Type B pancreatic cell (in vitro differentiated cells): ENCODE data around the gene ELP2. TPM values are rescaled to one million over a fixed set of nuclear protein-coding genes. Genes with fewer than 3 reads are reported as not detected.

Source experiments
- DNase-seq: peaks from one replicate; pipeline ENCODE4 v3.0.0; 2021; ENCODE audit warnings: mixed read lengths; ENCODE audit not compliant: unreplicated experiment; ENCODE audit errors: extremely low spot score
- H3K27ac Mint-ChIP-seq: 2 replicates; pipeline ENCODE4 v1.8.0; 2021; ENCODE audit warnings: mild to moderate bottlenecking, mixed read lengths
- H3K27me3 Mint-ChIP-seq: 2 replicates; pipeline ENCODE4 v1.8.0; 2021; ENCODE audit warnings: mixed read lengths
- H3K36me3 Mint-ChIP-seq: 2 replicates; pipeline ENCODE4 v1.8.0; 2021; ENCODE audit warnings: mixed read lengths
- H3K4me1 Mint-ChIP-seq: one replicate; pipeline ENCODE4 v1.8.0; 2021; ENCODE audit warnings: mixed read lengths; ENCODE audit not compliant: unreplicated experiment
- H3K4me3 Mint-ChIP-seq: 2 replicates; pipeline ENCODE4 v1.8.0; 2021; ENCODE audit warnings: mild to moderate bottlenecking, mixed read lengths
- H3K9me3 Mint-ChIP-seq: 2 replicates; pipeline ENCODE4 v1.8.0; 2021; ENCODE audit warnings: mixed read lengths
- total RNA-seq: library from RNA; stranded (reverse); gene quantifications from 2 replicates; pipeline ENCODE4 v1.2.1, GENCODE V29; 2021; ENCODE audit warnings: low replicate concordance
- TF ChIP-seq, protein P1 (sequence below): fragments of 200-600 bp; sonication (generic); conservative IDR thresholded peaks from 2 replicates; pipeline ENCODE4 v1.5.0; 2021; ENCODE audit warnings: antibody characterized with exemption, mild to moderate bottlenecking

ELP2 gene
- total RNA-seq, 1 donor from 2014 or later, result 94.6 TPM

- no peak overlapping the region for H3K27ac Mint-ChIP-seq
- no peaks in the 10 kb centered on the region for H3K27me3 Mint-ChIP-seq
- no peaks in the 10 kb centered on the region for H3K4me1 Mint-ChIP-seq
- DNase-seq, result no peak
- no peak overlapping the region for H3K4me3 Mint-ChIP-seq
- TF ChIP-seq, protein P1, sequence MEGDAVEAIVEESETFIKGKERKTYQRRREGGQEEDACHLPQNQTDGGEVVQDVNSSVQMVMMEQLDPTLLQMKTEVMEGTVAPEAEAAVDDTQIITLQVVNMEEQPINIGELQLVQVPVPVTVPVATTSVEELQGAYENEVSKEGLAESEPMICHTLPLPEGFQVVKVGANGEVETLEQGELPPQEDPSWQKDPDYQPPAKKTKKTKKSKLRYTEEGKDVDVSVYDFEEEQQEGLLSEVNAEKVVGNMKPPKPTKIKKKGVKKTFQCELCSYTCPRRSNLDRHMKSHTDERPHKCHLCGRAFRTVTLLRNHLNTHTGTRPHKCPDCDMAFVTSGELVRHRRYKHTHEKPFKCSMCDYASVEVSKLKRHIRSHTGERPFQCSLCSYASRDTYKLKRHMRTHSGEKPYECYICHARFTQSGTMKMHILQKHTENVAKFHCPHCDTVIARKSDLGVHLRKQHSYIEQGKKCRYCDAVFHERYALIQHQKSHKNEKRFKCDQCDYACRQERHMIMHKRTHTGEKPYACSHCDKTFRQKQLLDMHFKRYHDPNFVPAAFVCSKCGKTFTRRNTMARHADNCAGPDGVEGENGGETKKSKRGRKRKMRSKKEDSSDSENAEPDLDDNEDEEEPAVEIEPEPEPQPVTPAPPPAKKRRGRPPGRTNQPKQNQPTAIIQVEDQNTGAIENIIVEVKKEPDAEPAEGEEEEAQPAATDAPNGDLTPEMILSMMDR, result no peak
- no peaks in the 10 kb centered on the region for H3K9me3 Mint-ChIP-seq
- H3K36me3 Mint-ChIP-seq, result peaks cover 32% of the 10 kb centered on the region
These were observed 23.1 kb downstream of the ELP2 start for GRCh38 chr18:36152781-36153180.

- DNase-seq, result no peak
- Mint-ChIP-seq H3K36me3 (peaks cover 37% of the 10 kb centered on the region), H3K4me3 (no peak overlapping the region), H3K9me3 (no peaks in the 10 kb centered on the region), H3K4me1 (no peaks in the 10 kb centered on the region), H3K27ac (no peak overlapping the region), H3K27me3 (no peaks in the 10 kb centered on the region)
- TF ChIP-seq, protein P1, result no peak
These were observed 23.5 kb downstream of the ELP2 start for GRCh38 chr18:36153203-36153602.

GRCh38 chr18:36153771-36154170, 24.1 kb downstream of the ELP2 start:
- TF ChIP-seq, protein P1, result no peak
- no peak for DNase-seq

DNA sequence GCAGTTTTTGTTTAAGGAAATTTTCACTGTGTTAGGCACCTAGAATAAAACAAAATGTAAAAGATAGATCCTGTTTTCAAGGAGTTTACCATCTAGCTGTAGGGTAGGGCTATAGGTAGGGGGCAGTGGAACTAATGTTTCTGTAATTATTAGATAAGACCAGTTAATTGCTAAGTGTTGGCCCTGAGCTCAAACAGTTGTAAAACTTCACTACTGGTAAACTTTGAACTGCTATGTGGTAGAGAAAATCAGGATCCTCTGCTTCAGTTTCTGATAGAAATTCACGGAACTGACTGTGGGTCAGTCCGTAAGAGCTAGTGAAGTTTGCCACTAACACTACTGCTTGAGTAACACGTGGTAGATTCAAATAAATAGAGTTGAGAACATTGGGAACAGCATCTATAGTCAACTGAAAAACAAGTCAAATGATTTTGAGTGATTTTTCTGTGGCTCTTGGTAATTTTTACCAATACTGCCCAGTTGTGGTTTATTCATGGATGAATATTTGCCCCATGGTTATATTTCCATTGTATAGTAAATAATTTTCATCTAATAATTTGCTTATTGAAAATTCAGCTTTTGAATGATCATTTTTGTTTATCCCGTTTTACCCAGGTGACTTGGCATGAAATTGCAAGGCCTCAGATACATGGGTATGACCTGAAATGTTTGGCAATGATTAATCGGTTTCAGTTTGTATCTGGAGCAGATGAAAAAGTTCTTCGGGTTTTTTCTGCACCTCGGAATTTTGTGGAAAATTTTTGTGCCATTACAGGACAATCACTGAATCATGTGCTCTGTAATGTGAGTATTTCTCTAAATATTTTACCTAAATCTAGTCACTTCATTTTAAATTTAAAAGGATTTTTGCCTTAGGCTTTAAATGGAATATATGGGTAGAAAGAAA, 26.4 kb downstream of the ELP2 start:
- TF ChIP-seq, protein P1, result no peak
- no peak overlapping the region for H3K4me3 Mint-ChIP-seq
- no peaks in the 10 kb centered on the region for H3K4me1 Mint-ChIP-seq
- no peak for DNase-seq
- no peak overlapping the region for H3K27ac Mint-ChIP-seq
- peaks cover 47% of the 10 kb centered on the region for H3K36me3 Mint-ChIP-seq
- no peaks in the 10 kb centered on the region for H3K9me3 Mint-ChIP-seq
- H3K27me3 Mint-ChIP-seq, result no peaks in the 10 kb centered on the region

More at GRCh38 chr18:36153771-36154170, 24.1 kb downstream of the ELP2 start:
- Mint-ChIP-seq H3K27me3 (no peaks in the 10 kb centered on the region), H3K4me1 (no peaks in the 10 kb centered on the region), H3K36me3 (peaks cover 40% of the 10 kb centered on the region), H3K27ac (no peak overlapping the region), H3K4me3 (no peak overlapping the region), H3K9me3 (no peaks in the 10 kb centered on the region)

DNA sequence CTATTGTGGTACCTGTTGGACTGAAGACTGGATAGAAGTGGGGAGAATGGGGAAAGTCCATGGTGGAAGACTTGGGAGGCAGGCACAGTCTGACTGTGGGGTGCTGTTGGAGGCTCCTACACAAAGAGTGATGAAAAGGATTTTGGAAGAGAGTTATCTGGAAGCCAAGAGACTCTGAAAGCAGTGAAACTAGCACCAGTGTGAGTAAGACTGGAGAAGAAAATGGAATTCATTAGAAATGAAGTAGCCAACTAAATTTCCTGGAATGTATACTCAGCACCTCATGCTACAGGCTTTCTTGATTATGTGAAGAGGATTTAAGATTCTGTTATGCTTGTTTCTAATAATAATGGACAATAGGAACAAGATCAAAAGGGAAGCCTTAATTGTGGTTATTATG, 27.7 kb downstream of the ELP2 start:
- Mint-ChIP-seq H3K4me3 (no peak overlapping the region), H3K27me3 (no peaks in the 10 kb centered on the region), H3K4me1 (no peaks in the 10 kb centered on the region), H3K36me3 (peaks cover 55% of the 10 kb centered on the region), H3K27ac (no peak overlapping the region), H3K9me3 (no peaks in the 10 kb centered on the region)
- TF ChIP-seq, protein P1, result no peak
- no peak for DNase-seq
